Stomach smooth muscle (tissue), 2 donors: Measurements from ENCODE around the gene SKP1.

Source experiments
- H3K27ac ChIP-seq: one replicate; pipeline ENCODE4 v1.7.0; 2013; ENCODE audit warnings: mild to moderate bottlenecking, low read length, inconsistent platforms
- H3K27me3 ChIP-seq, 2 donors: one replicate each; pipeline ENCODE4 v1.7.0; 2013; ENCODE audit warnings: low read length in 2 of 2; ENCODE audit not compliant: insufficient read depth in 2 of 2, control insufficient read depth in 1 of 2
- H3K36me3 ChIP-seq, 2 donors: one replicate each; pipeline ENCODE4 v1.7.0; 2013; ENCODE audit warnings: low read length in 2 of 2; ENCODE audit not compliant: control insufficient read depth in 2 of 2, insufficient read depth in 2 of 2
- H3K4me1 ChIP-seq: one replicate; pipeline ENCODE4 v1.7.0; 2013; ENCODE audit warnings: low read length; ENCODE audit not compliant: control insufficient read depth, insufficient read depth
- H3K4me3 ChIP-seq, 2 donors: one replicate each; pipeline ENCODE4 v1.7.0; 2013; ENCODE audit warnings: low read length in 2 of 2
- H3K9ac ChIP-seq, 2 donors: one replicate each; pipeline ENCODE4 v1.7.0; 2013; ENCODE audit warnings: low read length in 2 of 2, mild to moderate bottlenecking in 1 of 2
- H3K9me3 ChIP-seq, 2 donors: one replicate each; pipeline ENCODE4 v1.7.0; 2013; ENCODE audit warnings: low read length in 2 of 2; ENCODE audit not compliant: control insufficient read depth in 2 of 2
- donor health status: healthy.
- donor health status: Pancreatic carcinoma.

The SKP1 gene

GRCh38 chr5:134115806-134116175, 61.0 kb downstream of the SKP1 start:
- Histone ChIP-seq H3K9ac (no peak overlapping the region), H3K4me1 (peaks cover 14% of the 10 kb centered on the region), H3K36me3 (no peaks in the 10 kb centered on the region), H3K4me3 (no peak overlapping the region), H3K27ac (no peak overlapping the region), H3K9me3 (no peaks in the 10 kb centered on the region), H3K27me3 (peaks cover 10 to 22% of the 10 kb centered on the region in 2 donors)

DNA sequence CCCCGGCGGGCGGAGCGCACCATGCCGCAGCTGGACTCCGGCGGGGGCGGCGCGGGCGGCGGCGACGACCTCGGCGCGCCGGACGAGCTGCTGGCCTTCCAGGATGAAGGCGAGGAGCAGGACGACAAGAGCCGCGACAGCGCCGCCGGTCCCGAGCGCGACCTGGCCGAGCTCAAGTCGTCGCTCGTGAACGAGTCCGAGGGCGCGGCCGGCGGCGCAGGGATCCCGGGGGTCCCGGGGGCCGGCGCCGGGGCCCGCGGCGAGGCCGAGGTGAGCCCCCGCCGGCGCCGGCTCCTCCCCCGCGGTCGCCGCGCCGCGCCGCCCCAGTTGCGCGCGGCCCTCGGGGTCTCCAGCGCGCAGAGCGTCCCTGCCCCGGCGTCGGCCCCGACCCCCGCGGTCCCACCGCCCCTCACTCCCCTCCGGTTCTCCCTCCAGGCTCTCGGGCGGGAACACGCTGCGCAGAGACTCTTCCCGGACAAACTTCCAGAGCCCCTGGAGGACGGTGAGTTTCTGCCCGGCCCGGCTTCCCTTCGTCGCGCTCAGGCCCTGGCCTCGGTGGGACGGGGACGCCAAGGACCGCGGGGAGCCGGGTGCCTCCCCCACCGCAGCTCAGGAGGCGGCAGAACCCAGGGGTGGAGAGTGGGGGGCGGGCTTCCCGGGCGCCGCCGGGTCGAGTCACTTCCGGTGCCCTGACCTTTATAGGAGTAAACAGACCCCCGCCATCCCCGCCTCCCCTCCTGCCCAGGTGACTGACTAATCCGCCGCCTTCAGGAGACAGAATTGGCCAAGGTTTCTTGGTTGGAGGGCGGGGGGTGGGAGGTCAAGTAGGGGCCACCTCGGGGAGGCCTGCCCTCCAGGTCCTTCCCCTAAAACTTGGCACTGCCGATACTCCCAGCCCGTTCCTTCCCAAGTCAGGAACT, 61.6 kb downstream of the SKP1 start:
- peak overlapping the region; percentile 36 to 58 for H3K4me3 ChIP-seq
- no peak overlapping the region for H3K9ac ChIP-seq
- H3K9me3 ChIP-seq: no peaks in the 10 kb centered on the region
- H3K4me1 ChIP-seq: peaks cover 14% of the 10 kb centered on the region
- H3K27me3 ChIP-seq: peaks cover 14 to 22% of the 10 kb centered on the region in 2 donors
- no peaks in the 10 kb centered on the region for H3K36me3 ChIP-seq
- H3K27ac ChIP-seq: no peak overlapping the region

DNA sequence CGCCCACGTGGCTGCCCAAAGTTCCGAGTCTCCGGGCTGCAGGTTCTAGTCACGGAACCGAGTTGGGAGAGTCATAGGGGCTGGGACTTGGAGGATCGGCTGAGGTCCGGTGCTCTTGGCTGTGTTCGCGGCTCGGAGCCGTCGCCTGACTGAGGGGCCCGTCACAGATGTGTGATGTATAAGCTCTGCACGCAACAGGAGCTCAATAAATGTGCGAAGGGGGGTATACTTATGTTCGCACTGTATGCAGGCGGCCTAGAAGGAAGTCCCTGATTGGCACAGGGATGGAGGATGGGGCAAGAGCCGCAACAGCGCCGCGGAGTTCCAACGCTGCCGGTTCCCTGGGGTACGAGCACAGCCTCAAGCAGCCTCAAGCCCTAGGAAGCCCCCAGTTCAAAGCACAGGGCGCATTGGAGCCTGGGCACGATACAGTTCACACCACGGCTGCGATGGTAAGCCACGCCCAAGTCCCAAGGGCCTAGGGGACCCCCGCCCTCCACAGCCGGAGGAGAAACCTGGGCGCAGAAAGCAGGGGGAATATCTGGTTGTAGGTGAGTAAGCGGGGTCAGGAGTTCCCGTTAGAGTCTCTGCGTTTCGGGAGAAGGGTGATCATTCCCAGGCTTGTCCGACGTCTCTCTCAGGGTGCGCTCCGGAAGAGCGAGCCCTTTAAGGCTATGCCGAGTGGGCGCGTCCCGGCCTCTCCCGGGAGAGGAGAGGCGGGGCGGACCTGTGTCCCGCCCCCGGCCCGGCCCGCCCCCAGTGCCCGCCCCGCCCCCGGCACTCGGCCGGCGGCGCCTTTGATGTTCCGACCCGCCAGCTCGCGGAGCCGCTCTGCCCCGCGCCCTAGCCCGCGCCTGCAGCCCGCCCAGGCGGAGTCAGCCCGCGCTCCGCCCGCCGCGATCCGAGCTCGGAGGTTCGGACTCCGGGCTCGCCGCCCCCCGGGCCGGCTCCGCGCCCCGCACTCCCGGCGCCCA, 62.6 kb downstream of the SKP1 start, which contains the start of gene TCF7:
TSS of gene TCF7 (plus strand) at position 780 of the 974 bp plus-strand sequence. CDS start 226 bp downstream, outside the sequence.
- H3K9me3 ChIP-seq: no peaks in the 10 kb centered on the region
- H3K36me3 ChIP-seq: no peaks in the 10 kb centered on the region
- H3K27ac ChIP-seq: no peak within 1 kb of the TSS
- peaks cover 14% of the 10 kb centered on the region for H3K4me1 ChIP-seq
- H3K4me3 ChIP-seq: peak within 1 kb of the TSS; percentile 81 to 85
- peak within 1 kb of the TSS; percentile 42 to 44 for H3K9ac ChIP-seq
- peaks cover 14 to 22% of the 10 kb centered on the region in 2 donors for H3K27me3 ChIP-seq

GRCh38 chr5:134113363-134113889, 63.3 kb downstream of the SKP1 start:
- peaks cover 14% of the 10 kb centered on the region for H3K4me1 ChIP-seq
- no peaks in the 10 kb centered on the region for H3K9me3 ChIP-seq
- no peaks in the 10 kb centered on the region for H3K36me3 ChIP-seq
- no peak overlapping the region for H3K9ac ChIP-seq
- H3K4me3 ChIP-seq: peak overlapping the region; percentile 81 to 85
- no peak overlapping the region for H3K27ac ChIP-seq
- H3K27me3 ChIP-seq: peaks cover 14 to 22% of the 10 kb centered on the region in 2 donors

DNA sequence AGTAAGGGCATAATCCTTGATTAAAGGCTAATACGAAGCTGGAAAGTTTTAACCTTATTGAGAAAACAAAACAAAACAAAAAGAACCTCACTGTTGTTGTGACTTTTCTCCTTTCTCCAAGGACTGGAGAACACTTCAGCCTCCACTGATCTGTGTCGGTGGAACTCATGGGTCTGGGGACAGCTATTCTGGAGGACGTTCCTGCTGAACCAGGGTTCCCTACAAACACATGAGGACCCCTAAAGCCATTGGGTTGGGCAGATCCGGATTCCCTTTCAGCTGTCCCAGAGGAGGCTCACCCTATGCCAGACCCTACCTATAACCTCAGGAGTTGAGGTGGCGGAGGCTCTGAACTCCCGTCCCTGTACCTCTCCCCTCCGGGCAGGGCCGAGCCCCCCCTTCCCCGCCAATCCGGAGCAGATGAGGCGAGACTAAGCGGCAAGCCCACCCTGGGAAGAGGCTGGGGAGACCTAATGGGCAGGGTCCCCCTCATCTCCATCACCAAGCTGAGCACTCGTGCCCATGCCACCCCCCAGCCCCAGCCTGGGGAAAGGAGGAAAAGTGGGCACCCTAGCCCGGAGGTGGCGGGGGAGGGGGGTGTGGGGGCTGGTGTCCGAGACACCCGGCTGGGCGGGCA, 63.9 kb downstream of the SKP1 start:
- Histone ChIP-seq H3K36me3 (no peaks in the 10 kb centered on the region), H3K27me3 (peaks cover 14 to 22% of the 10 kb centered on the region in 2 donors), H3K9ac (no peak overlapping the region), H3K4me3 (no peak overlapping the region), H3K9me3 (no peaks in the 10 kb centered on the region), H3K4me1 (peaks cover 12% of the 10 kb centered on the region), H3K27ac (no peak overlapping the region)

GRCh38 chr5:134111741-134112647, 64.8 kb downstream of the SKP1 start:
- Histone ChIP-seq H3K4me3 (no peak overlapping the region), H3K4me1 (peaks cover 12% of the 10 kb centered on the region), H3K9ac (no peak overlapping the region), H3K27me3 (peaks cover 14 to 22% of the 10 kb centered on the region in 2 donors), H3K9me3 (no peaks in the 10 kb centered on the region), H3K27ac (no peak overlapping the region), H3K36me3 (no peaks in the 10 kb centered on the region)

DNA sequence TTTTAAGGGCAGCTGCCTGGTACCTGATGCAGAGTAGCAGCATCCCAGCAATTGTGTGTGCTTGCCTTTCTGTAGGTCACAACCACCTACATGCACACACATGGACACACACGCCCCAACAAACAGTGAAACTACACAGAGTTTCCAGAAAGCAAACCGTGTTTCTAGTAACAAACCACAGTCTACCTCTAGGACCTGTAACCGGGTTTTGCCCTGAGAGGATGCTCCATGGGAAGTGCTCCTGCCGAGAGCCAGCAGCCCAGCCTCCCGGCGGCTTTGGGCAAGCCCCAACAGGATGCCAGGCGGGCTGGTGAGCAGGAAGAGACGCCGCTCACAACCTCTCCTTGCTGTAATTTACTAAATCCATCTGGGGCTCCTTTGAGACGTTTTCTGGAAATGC, 66.4 kb downstream of the SKP1 start:
- peaks cover 12% of the 10 kb centered on the region for H3K4me1 ChIP-seq
- H3K27ac ChIP-seq: no peak overlapping the region
- H3K27me3 ChIP-seq: peaks cover 14 to 22% of the 10 kb centered on the region in 2 donors
- no peaks in the 10 kb centered on the region for H3K36me3 ChIP-seq
- no peaks in the 10 kb centered on the region for H3K9me3 ChIP-seq
- no peak overlapping the region for H3K9ac ChIP-seq
- H3K4me3 ChIP-seq: no peak overlapping the region

DNA sequence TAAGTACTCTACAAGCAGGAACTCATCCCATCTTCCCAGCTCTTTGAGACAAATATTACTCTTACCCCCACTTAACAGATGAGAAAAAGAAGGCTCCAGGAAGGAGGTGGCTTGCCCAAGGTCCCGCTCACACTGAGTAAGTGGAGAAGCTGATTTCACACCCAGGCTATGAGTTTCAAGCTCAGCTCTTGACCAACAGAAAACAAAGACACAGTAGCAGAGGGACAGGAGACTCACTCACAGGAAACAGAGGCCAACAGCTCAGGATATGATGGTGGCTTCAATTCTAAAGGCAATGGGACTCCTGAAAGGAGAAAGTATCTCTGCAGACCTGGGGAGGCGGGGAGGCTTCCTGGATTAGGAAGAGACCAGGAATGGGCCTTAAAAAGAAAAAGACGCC, 69.0 kb downstream of the SKP1 start:
- H3K4me3 ChIP-seq: no peak overlapping the region

GRCh38 chr5:134106991-134107701, 69.6 kb downstream of the SKP1 start:
- H3K4me3 ChIP-seq: no peak overlapping the region
- no peaks in the 10 kb centered on the region for H3K4me1 ChIP-seq
- no peak overlapping the region for H3K27ac ChIP-seq
- no peaks in the 10 kb centered on the region for H3K9me3 ChIP-seq
- H3K36me3 ChIP-seq: no peaks in the 10 kb centered on the region
- H3K9ac ChIP-seq: no peak overlapping the region
- H3K27me3 ChIP-seq: peaks cover 5 to 10% of the 10 kb centered on the region in 2 donors

More for the DNA sequence above, 69.0 kb downstream of the SKP1 start:
- no peaks in the 10 kb centered on the region for H3K36me3 ChIP-seq
- H3K27ac ChIP-seq: no peak overlapping the region
- peaks cover 8 to 11% of the 10 kb centered on the region in 2 donors for H3K27me3 ChIP-seq
- peaks cover under 1% of the 10 kb centered on the region for H3K4me1 ChIP-seq
- no peaks in the 10 kb centered on the region for H3K9me3 ChIP-seq
- no peak overlapping the region for H3K9ac ChIP-seq
